ENCODE measurements around the gene ALDH1A2.
"Not testable (repeated sequence)": the region's sequence is repeated elsewhere in the genome, so short reads cannot be mapped to it uniquely, and the experiment has no call there.

Gene ALDH1A2

DNA sequence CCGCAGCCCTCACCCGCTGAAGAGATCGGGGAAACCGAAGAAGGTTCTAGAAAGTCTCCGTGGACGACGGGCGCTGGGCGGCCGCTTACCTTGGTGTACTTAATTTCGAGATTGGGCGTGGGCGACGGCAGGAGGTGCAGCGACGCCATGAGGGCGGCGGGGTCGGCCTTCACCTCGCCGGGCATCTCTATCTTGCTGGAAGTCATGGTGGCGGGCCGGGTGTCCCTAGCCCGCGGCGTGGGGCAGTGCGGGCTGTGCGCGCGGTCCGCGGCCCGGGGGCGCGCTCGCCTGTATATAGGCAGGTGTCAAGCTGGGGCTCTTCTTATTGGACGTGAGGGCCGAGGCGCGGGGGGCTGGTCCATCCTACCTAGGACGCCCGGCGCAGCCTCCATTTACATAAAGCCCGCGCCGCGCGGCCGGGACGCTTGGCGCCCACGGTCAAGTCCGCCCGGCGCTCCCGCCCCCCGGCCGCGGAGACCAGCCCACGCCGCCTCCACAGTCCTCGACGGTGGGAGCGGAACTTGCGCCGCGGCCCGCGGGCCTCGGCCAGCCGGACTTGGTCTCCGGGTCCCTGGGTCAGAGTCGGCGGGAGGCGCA lies at the start of gene ALDH1A2:
TSS of gene ALDH1A2 (minus strand) at position 267 of the 597 bp plus-strand sequence. CDS start at position 206, 61 bp downstream.
- no peak for DNase-seq (ENCODE audit: low read depth in 2 of 2)

GRCh38 chr15:58114812-58115211 lies 49.3 kb upstream of the ALDH1A2 start:
- DNase-seq (ENCODE audit: low read depth in 2 of 2): no peak

DNA sequence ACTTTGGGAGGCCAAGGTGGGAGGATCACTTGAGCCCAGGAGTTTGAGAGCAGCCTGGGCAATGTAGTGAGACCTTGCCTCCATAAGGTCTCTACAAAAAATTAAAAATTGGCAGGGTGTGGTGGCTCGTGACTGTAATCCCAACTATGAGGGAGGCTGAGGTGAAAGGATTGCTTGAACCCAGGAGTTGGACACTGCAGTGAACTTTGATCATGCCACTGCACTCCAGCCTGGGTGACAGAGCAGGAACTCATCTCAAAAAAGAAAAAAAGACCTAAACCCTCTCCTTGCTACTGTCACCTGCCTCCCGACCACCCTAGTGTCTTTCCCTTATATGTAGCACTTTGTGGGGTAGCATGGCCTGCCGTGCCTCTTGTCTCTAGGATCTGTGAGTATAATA lies 48.9 kb upstream of the ALDH1A2 start:
- no peak for DNase-seq (ENCODE audit: low read depth in 2 of 2)

DNA sequence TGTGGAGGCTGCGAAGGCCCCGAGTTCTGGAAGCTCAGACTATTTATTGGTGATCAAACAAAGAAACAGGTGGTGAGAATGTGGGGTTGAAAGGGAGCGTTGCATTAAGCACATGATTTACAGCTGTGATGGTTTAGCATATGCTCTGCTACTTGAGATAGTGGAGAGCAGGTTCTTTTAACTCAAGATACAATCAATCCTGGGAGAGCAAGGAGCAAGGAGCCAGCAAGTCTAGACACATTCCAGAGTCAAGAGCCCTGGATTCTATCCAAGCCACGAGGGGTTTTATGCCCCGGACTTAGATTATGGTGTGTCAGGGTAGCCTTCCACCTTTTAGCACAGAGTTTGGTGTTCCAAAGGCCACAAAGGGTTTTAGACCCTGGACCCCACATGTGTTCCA lies 47.8 kb upstream of the ALDH1A2 start:
- DNase-seq (ENCODE audit: low read depth in 2 of 2): not testable (repeated sequence)

DNA sequence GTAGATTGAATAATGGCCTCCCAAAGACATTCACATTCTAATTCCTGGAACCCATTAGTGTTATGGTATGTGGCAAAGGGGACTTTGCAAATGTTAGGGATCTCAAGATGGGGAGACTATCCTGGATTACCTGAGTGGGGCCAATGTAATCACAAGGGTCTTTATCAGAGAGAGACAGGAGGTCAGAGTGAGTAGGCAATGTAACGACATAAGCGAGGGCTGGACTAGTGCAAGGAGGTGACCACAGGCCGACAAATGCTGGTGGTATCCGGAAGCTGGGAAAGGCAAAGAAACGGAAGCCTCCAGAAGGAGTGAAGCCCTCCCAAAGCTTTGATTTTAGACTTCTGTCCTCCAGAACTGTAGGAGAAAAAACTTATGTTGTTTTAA lies 46.2 kb upstream of the ALDH1A2 start:
- no peak for DNase-seq (ENCODE audit: low read depth in 2 of 2)

GRCh38 chr15:58110999-58111717 lies 45.6 kb upstream of the ALDH1A2 start:
- no peak for DNase-seq (ENCODE audit: low read depth in 2 of 2)

DNA sequence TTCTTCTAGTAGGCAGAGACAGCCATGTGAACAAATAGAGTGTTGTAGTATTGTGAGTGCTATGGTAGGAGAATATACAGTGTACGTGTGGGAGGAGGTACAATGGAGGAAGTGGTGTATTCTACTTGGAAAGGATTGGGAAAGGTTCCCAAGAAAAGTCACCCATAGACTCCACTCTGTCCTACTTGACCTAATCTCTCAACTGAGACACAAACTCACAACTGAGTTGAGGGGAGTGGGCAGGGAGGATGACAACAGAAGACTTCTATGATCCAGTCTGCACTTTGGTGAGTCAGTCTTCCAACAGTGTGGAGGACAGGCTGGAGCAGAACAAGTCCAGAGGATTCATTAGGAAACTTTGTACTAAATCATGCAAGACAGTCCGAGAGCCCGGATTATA lies 43.9 kb upstream of the ALDH1A2 start:
- DNase-seq (ENCODE audit: low read depth in 2 of 2): no peak

GRCh38 chr15:58108117-58108516 lies 42.6 kb upstream of the ALDH1A2 start:
- DNase-seq (ENCODE audit: low read depth in 2 of 2): no peak

DNA sequence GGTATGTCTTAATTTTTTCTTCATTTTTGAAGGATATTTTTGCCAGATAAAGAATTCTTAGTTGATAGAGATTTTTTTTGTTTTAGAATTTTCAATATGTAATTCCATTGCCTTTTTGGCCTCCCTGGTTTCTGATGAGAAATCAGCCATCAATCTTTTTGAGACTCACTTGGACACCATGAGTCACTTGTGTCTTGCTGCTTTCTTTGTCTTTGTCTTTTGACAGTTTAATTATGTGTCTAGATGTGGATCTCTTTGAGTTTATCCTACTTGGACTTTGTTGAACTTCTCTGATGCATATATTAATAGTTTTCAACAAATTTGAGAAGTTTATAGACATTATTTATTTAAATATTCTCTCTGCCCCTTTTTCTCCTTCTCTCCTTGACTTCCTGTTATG lies 38.0 kb upstream of the ALDH1A2 start:
- no peak for DNase-seq (ENCODE audit: low read depth in 2 of 2)

DNA sequence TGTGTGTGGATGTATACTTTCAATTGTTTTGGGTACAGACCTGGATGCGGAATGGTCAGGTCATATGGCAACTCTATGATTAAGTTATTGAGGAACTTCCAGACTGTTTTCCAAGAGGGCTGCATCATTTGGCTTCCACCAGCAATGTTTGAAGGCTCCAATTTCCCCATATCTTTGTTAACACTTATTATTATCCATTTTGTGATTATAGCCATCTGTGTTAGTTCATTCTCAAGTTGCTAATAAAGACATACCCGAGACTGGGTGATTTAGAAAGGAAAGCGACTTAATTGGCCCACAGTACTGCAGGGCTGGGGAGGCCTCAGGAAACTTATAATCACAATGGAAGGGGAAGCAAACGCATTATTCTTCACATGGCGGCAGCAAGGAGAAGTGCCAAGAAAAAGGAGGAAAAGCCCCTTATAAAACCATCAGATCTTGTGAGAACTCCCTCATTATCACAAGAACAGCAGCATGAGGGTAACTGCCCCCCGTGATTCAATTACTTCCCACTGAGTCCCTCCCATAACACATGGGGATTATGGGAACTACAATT lies 31.1 kb upstream of the ALDH1A2 start:
- DNase-seq (ENCODE audit: low read depth in 2 of 2): no peak

DNA sequence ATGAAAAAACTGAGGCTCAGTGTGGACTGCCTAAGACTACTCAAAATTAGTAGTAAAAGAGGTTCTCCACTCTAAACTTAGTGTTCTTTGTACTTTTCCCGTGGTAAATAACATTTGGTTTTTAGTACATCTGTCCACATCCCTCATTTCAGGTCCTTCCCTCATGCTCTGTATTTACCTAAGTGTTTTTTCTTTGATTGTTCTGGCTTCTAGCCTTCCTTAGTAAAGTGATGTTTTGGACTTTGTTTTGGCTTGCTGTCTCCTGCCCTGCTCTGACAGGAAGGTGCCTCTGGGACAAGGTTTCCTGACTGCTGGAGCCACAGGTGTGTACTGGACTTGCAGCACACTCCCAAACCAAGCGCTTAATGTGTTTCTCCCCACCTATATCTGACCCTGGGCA lies 29.9 kb upstream of the ALDH1A2 start:
- no peak for DNase-seq (ENCODE audit: low read depth in 2 of 2)

GRCh38 chr15:58087871-58088270 lies 22.4 kb upstream of the ALDH1A2 start:
- no peak for DNase-seq (ENCODE audit: low read depth in 2 of 2)

DNA sequence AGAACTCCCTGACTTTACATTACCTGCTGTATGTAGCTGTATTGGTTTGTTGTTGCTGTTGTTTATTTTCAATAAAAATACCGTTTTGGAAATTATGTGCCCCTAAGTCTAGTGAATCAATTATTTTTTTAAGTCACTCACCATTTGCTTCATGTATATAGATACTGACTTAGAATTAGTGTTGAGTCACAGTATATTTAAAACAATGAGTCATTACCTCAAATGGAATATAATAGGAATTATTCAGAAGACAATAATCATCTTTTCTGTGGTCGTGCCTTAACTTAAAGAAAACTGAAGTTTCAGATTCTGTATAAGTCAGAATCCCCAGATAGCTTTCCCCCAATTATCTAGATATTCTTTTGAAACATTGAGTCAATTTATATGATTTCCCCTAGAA lies 21.0 kb upstream of the ALDH1A2 start:
- no peak for DNase-seq (ENCODE audit: low read depth in 2 of 2)

DNA sequence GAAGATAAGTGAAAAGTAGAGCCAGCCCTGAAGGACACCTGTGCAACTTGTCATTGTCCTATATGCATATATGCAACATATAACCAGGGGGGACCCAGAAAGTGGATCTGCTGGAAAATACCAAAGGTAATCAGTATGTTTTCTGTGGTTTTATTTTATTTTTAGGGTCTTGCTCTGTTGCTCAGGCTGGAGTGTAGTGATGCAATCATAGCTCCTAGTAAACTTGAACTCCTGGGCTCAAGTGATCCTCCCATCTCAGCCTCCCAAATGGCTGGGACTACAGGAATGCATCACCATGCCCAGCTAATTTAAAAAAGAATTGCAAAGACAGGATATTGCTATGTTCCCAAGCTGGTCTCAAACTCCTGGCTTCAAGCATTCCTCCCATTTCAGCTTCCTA lies 18.0 kb upstream of the ALDH1A2 start:
- no peak for DNase-seq (ENCODE audit: low read depth in 2 of 2)

- DNase-seq (ENCODE audit: low read depth in 2 of 2): no peak
Observed at GRCh38 chr15:58081891-58082290, 16.4 kb upstream of the ALDH1A2 start.

DNA sequence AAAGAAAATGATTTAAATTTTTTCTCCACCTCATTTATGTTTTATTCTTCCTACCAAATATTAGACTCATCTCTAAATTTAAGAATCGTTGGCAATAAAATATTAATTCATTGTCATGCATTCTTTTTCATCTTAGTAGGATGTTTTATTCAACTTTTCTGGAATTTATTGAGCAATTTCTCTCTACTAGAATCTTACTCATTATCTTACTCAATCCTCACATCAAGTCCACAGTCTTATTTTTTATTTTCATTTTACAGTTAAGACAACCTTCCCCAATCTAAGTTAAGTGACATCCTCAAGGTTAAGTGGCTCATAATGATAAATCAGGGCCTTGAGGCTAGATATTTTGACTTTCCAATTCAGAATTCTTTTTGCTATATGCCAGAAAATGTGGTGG lies 15.9 kb upstream of the ALDH1A2 start:
- DNase-seq (ENCODE audit: low read depth in 2 of 2): no peak

DNA sequence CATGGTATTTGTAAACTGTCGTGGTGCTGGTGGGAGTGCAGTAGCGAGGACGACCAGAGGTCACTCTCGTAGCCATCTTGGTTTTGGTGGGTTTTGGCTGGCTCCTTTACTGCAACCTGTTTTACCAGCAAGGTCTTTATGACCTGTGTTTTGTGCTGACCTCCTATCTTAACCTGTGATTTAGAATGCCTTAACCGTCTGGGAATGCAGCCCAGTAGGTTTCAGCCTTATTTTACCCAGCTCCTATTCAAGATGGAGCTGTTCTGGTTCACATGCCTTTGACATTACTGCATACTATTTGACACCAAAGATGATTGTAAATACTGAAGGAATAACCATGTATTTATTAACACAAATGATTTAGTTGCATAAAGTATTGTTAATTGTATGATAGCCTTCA lies 15.4 kb upstream of the ALDH1A2 start:
- DNase-seq (ENCODE audit: low read depth in 2 of 2): not testable (repeated sequence)

DNA sequence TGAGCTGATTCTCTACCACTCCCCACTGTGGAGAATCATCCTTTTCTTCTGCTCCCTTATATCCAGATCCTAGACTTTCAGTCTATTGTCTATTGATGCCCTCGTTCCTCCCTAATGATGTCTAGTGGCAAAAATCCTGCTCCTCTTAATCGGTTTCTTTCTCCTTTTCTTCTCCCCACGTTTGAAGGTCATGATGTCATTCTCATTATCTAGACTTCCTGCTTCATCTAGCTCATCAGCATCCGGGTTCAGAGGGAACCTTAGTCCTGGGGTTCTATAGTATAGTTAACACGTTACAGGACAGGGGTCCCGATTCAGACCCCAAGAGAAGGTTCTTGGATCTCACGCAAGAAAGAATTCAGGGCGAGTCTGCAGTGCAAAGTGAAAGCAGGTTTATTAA lies 14.9 kb upstream of the ALDH1A2 start:
- DNase-seq (ENCODE audit: low read depth in 2 of 2): no peak

- DNase-seq (ENCODE audit: low read depth in 2 of 2): no peak
Observed at GRCh38 chr15:58078591-58078990, 13.1 kb upstream of the ALDH1A2 start.

GRCh38 chr15:58077427-58077826 lies 11.9 kb upstream of the ALDH1A2 start:
- DNase-seq (ENCODE audit: low read depth in 2 of 2): no peak

DNA sequence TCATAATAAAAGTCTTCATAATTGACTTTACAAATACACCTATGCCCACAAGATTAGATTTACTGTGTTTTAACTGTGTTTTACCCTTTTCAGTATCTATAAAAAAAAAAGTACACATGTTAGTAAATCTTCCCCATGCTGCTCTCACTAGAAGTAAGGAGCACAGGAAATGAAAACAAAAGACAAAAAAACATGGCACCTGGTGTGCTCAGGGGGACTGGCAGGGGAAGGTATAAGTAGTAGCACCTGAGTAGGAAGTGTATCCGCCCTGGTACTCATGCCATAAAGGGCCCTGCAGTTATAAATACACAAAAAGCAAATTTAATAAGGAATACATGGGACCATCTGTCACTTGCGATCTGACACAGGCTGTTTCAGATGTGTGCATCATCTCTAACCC lies 8.9 kb upstream of the ALDH1A2 start:
- DNase-seq (ENCODE audit: low read depth in 2 of 2): no peak

- peak in 1 of 2 donors; percentile 33 for DNase-seq (ENCODE audit: low read depth in 2 of 2)
Observed at GRCh38 chr15:58070801-58071418, 5.4 kb upstream of the ALDH1A2 start.

GRCh38 chr15:58069008-58069407 lies 3.5 kb upstream of the ALDH1A2 start:
- no peak for DNase-seq (ENCODE audit: low read depth in 2 of 2)
